SK-N-SH (cell line): ENCODE data around the gene HAUS6. TPM values are rescaled to one million over a fixed set of nuclear protein-coding genes. Genes with fewer than 3 reads are reported as not detected.

Source experiments
- CTCF ChIA-PET: fragments of 300-600, 350-600 bp; formaldehyde crosslinking; extraction: SDS; loops from one replicate; lab custom pipeline; 2021; lab: Yijun Ruan, JAX
- POLR2A ChIA-PET: fragments of 350-600 bp; sonication (Branson Sonifier 250); formaldehyde crosslinking; extraction: SDS; loops from one replicate; lab custom pipeline; 2020; ENCODE audit warnings: antibody characterized with exemption, inconsistent platforms; lab: Yijun Ruan, JAX
- DNase-seq: peaks from one replicate; pipeline ENCODE4 v3.0.0; 2012
- H2AFZ ChIP-seq: fragments of 200-600 bp; sonication (generic); 2 replicates; pipeline ENCODE4 v1.8.1; 2016; ENCODE audit warnings: antibody characterized with exemption, mild to moderate bottlenecking, low read depth
- H3F3A ChIP-seq: fragments of 200-600 bp; sonication (generic); replicated peaks from 2 replicates; pipeline ENCODE3; 2016; ENCODE audit warnings: antibody characterized with exemption, mild to moderate bottlenecking; ENCODE audit not compliant: insufficient read depth
- H3K27ac ChIP-seq, 2 experiments: fragments of 200-500 bp in 1 of 2; fragments of 200-600 bp in 1 of 2; sonication (Bioruptor generic) in 1 of 2; sonication (generic), shearing (Covaris generic) in 1 of 2; 2 replicates each; pipeline versions ENCODE4 v1.5.1 to v1.6.1; 2014 to 2016; ENCODE audit warnings: low read depth in 2 of 2, inconsistent platforms in 1 of 2, low read length in 1 of 2, mild to moderate bottlenecking in 1 of 2, mixed read lengths in 1 of 2
- H3K27me3 ChIP-seq: fragments of 200-600 bp; sonication (generic), shearing (Covaris generic); 2 replicates; pipeline ENCODE4 v1.6.1; 2016; ENCODE audit warnings: mixed run types; ENCODE audit not compliant: insufficient read depth
- H3K36me3 ChIP-seq, 2 experiments: fragments of 200-500 bp in 1 of 2; fragments of 200-600 bp in 1 of 2; sonication (Bioruptor generic) in 1 of 2; sonication (generic) in 1 of 2; replicated peaks in 1 of 2; 2 replicates each; pipeline versions ENCODE3 to v1.5.1; 2014 to 2016; ENCODE audit warnings: low read length in 1 of 2, mild to moderate bottlenecking in 1 of 2; ENCODE audit not compliant: insufficient read depth in 2 of 2, control insufficient read depth in 1 of 2
- H3K4me1 ChIP-seq, 2 experiments: fragments of 200-500 bp in 1 of 2; fragments of 200-600 bp in 1 of 2; sonication (Bioruptor generic) in 1 of 2; sonication (generic), shearing (Covaris generic) in 1 of 2; 2 replicates each; pipeline versions ENCODE4 v1.5.1 to v1.6.1; 2014 to 2016; ENCODE audit warnings: low read depth in 1 of 2, low read length in 1 of 2, mixed run types in 1 of 2; ENCODE audit not compliant: insufficient read depth in 2 of 2, control insufficient read depth in 1 of 2
- H3K4me2 ChIP-seq: fragments of 200-600 bp; sonication (generic), shearing (Covaris generic); 2 replicates; pipeline ENCODE4 v1.6.1; 2017; ENCODE audit warnings: mixed run types
- H3K4me3 ChIP-seq, 2 experiments: fragments of 200-500 bp in 1 of 2; fragments of 200-600 bp in 1 of 2; sonication (Bioruptor generic) in 1 of 2; sonication (generic), shearing (Covaris generic) in 1 of 2; 2 replicates each; pipeline versions ENCODE4 v1.5.1 to v1.8.1; 2014 to 2016; ENCODE audit warnings: low read depth in 2 of 2, inconsistent platforms in 1 of 2, low read length in 1 of 2, mild to moderate bottlenecking in 1 of 2, mixed read lengths in 1 of 2, moderate library complexity in 1 of 2
- H3K79me2 ChIP-seq: fragments of 200-600 bp; sonication (generic); 2 replicates; pipeline ENCODE4 v1.8.1; 2017; ENCODE audit warnings: mild to moderate bottlenecking; ENCODE audit not compliant: insufficient read depth
- H3K9ac ChIP-seq: fragments of 200-600 bp; sonication (generic); 2 replicates; pipeline ENCODE4 v1.6.1; 2017; ENCODE audit warnings: mixed run types
- H3K9me2 ChIP-seq: fragments of 200-600 bp; sonication (generic); 2 replicates; pipeline ENCODE4 v1.6.1; 2017; ENCODE audit warnings: mixed run types
- H3K9me3 ChIP-seq: fragments of 200-600 bp; sonication (generic); 2 replicates; pipeline ENCODE4 v1.6.1; 2017; ENCODE audit warnings: mixed run types, mild to moderate bottlenecking, moderate library complexity
- H4K20me1 ChIP-seq: fragments of 200-600 bp; sonication (generic); 2 replicates; pipeline ENCODE4 v1.6.1; 2017; ENCODE audit warnings: mild to moderate bottlenecking, mixed run types; ENCODE audit not compliant: insufficient read depth
- ELF1 ChIP-seq: IDR thresholded peaks from 2 replicates; pipeline ENCODE4 v1.4.0; 2012
- EP300 ChIP-seq, 2 experiments: IDR thresholded peaks; 2 replicates each; pipeline versions ENCODE4 v1.4.0 to v1.6.1; 2012; ENCODE audit warnings: borderline replicate concordance in 1 of 2, low read depth in 1 of 2, low read length in 1 of 2
- EZH2phosphoT487 ChIP-seq: fragments of 200-600 bp; sonication (generic); IDR thresholded peaks from 2 replicates; pipeline ENCODE4 v1.6.1; 2017; ENCODE audit warnings: low read depth, mixed run types, mild to moderate bottlenecking, antibody characterized with exemption, moderate library complexity, borderline replicate concordance
- FOSL2 ChIP-seq: IDR thresholded peaks from 2 replicates; pipeline ENCODE4 v1.4.0; 2012; ENCODE audit warnings: low read depth, mild to moderate bottlenecking, moderate library complexity, borderline replicate concordance
- GABPA ChIP-seq: IDR thresholded peaks from 2 replicates; pipeline ENCODE4 v1.4.0; 2012; ENCODE audit warnings: low read depth, mild to moderate bottlenecking
- GATA2 ChIP-seq: sonication (generic); formaldehyde crosslinking; IDR thresholded peaks from 2 replicates; pipeline ENCODE4 v1.5.0; 2020; ENCODE audit warnings: mild to moderate bottlenecking, missing genetic modification reagents
- MEF2A ChIP-seq: IDR thresholded peaks from 2 replicates; pipeline ENCODE4 v1.4.0; 2012; ENCODE audit warnings: low read depth, borderline replicate concordance
- MXI1 ChIP-seq: IDR thresholded peaks from 2 replicates; pipeline ENCODE4 v1.6.1; 2012; ENCODE audit warnings: mild to moderate bottlenecking, low read depth, low read length, improper control_type of control experiment
- POLR2AphosphoS5 ChIP-seq: IDR thresholded peaks from 2 replicates; pipeline ENCODE4 v1.6.1; 2012; ENCODE audit warnings: low read depth, low read length
- RFX5 ChIP-seq: IDR thresholded peaks from 2 replicates; pipeline ENCODE4 v1.6.1; 2012; ENCODE audit warnings: mild to moderate bottlenecking, improper control_type of control experiment, low read length
- SIN3A ChIP-seq: IDR thresholded peaks from 2 replicates; pipeline ENCODE4 v1.6.1; 2012; ENCODE audit warnings: low read depth, mild to moderate bottlenecking, low read length, moderate library complexity, borderline replicate concordance
- SMC3 ChIP-seq: IDR thresholded peaks from 2 replicates; pipeline ENCODE4 v1.6.1; 2012; ENCODE audit warnings: low read depth, low read length, improper control_type of control experiment
- TAF1 ChIP-seq: IDR thresholded peaks from 2 replicates; pipeline ENCODE4 v1.6.1; 2012; ENCODE audit warnings: low read depth, mild to moderate bottlenecking, low read length, moderate library complexity, borderline replicate concordance
- TCF12 ChIP-seq: IDR thresholded peaks from 2 replicates; pipeline ENCODE4 v1.4.0; 2012
- YY1 ChIP-seq: IDR thresholded peaks from 2 replicates; pipeline ENCODE4 v1.4.0; 2012; ENCODE audit warnings: low read depth, mild to moderate bottlenecking
- WGBS: methylation state at CpG from one replicate; pipeline ENCODE4 v1.1.6; 2017; ENCODE audit warnings: low lambda C conversion rate; 5-methylcytosine and 5-hydroxymethylcytosine counted together
- polyA plus RNA-seq, 3 experiments: library from polyadenylated mRNA; depleted of rRNA; stranded (reverse); fragments of >200 nt; gene quantifications; 2 replicates each; pipeline ENCODE4 v1.2.3, GENCODE V29; 2012
- TF ChIP-seq, protein P1 (sequence below): IDR thresholded peaks from 2 replicates; pipeline ENCODE4 v1.4.0; 2012; ENCODE audit warnings: low read depth
- TF ChIP-seq, protein P2 (sequence below): IDR thresholded peaks from 2 replicates; pipeline ENCODE4 v1.4.0; 2012; ENCODE audit warnings: low read depth, borderline replicate concordance
- TF ChIP-seq, protein P3 (sequence below): fragments of 150-350 bp; IDR thresholded peaks from 2 replicates; pipeline ENCODE4 v1.6.1; 2017; ENCODE audit warnings: antibody characterized with exemption, low read length, low read depth, borderline replicate concordance
- TF ChIP-seq, protein P4 (sequence below): IDR thresholded peaks from 2 replicates; pipeline ENCODE4 v1.4.0; 2012; ENCODE audit warnings: low read depth, borderline replicate concordance
- TF ChIP-seq, protein P5 (sequence below): fragments of 200-600 bp; sonication (generic); IDR thresholded peaks from 2 replicates; pipeline ENCODE4 v1.6.1; 2017; ENCODE audit warnings: antibody characterized with exemption, mild to moderate bottlenecking, moderate library complexity

HAUS6 gene
- polyA plus RNA-seq, 1 of the 3 experiments (the other 2 are of a cell fraction) = 4.7 TPM

DNA sequence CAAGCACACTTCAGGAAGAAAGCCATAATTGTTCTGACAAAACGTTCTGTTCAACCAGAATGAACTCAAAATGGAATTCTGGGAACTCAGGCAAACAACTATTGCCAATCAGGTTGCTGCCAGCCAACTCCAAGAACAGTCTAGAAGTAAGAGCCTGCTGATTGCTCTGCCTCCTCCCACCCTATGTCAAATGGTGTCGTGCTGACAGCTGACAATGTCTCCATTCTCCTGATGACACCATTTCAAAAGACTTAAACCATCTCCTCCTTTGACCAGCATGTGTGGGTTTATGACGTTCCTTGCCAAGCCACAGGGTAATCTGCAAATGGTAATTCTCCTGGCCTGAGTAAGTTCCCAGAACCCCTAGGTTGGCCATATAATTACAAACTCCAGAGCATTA, 46.5 kb upstream of the HAUS6 start:
- no peak overlapping the region for H2AFZ ChIP-seq
- peaks cover 6% of the 10 kb centered on the region for H3F3A ChIP-seq
- H3K9me2 ChIP-seq = no peaks in the 10 kb centered on the region
- H3K79me2 ChIP-seq = no peaks in the 10 kb centered on the region
- no peak for TF ChIP-seq EP300 (IDR thresholded peaks at IDR 0.05; ENCODE audit: borderline replicate concordance in 1 of 2, low read depth in 1 of 2, low read length in 1 of 2)
- no peak for TF ChIP-seq POLR2AphosphoS5
- no peak for TF ChIP-seq SIN3A
- TF ChIP-seq TAF1 = no peak
- no peak for TF ChIP-seq YY1
- no peak for TF ChIP-seq MEF2A
- TF ChIP-seq FOSL2 = no peak
- TF ChIP-seq, protein P1, sequence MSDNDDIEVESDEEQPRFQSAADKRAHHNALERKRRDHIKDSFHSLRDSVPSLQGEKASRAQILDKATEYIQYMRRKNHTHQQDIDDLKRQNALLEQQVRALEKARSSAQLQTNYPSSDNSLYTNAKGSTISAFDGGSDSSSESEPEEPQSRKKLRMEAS = no peak
- TF ChIP-seq TCF12 = no peak
- no peak for TF ChIP-seq MXI1
- no peak for TF ChIP-seq EZH2phosphoT487
- TF ChIP-seq RFX5 = no peak
- TF ChIP-seq ELF1 = no peak
- no peak for TF ChIP-seq GATA2 (CRISPR knock-in tag)
- TF ChIP-seq, protein P2, sequence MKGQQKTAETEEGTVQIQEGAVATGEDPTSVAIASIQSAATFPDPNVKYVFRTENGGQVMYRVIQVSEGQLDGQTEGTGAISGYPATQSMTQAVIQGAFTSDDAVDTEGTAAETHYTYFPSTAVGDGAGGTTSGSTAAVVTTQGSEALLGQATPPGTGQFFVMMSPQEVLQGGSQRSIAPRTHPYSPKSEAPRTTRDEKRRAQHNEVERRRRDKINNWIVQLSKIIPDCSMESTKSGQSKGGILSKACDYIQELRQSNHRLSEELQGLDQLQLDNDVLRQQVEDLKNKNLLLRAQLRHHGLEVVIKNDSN = no peak
- TF ChIP-seq, protein P3, sequence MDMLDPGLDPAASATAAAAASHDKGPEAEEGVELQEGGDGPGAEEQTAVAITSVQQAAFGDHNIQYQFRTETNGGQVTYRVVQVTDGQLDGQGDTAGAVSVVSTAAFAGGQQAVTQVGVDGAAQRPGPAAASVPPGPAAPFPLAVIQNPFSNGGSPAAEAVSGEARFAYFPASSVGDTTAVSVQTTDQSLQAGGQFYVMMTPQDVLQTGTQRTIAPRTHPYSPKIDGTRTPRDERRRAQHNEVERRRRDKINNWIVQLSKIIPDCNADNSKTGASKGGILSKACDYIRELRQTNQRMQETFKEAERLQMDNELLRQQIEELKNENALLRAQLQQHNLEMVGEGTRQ = no peak
- H3K4me1 ChIP-seq = 0 out of 4 replicates have a peak, but pooled peaks cover 0 to 3% of the 10 kb centered on the region in 2 experiments
- H3K27ac ChIP-seq = no peak overlapping the region
- ChIA-PET POLR2A (no interaction called here), CTCF (no interaction called here)
- H3K36me3 ChIP-seq = no peaks in the 10 kb centered on the region
- H3K27me3 ChIP-seq = no peaks in the 10 kb centered on the region
- WGBS = 57% methylated on average over 3 of the region's 3 CpGs
- H3K9ac ChIP-seq = no peak overlapping the region
- H4K20me1 ChIP-seq = no peaks in the 10 kb centered on the region
- DNase-seq = no peak
- H3K4me2 ChIP-seq = no peak overlapping the region
- no peak overlapping the region for H3K4me3 ChIP-seq
- no peaks in the 10 kb centered on the region for H3K9me3 ChIP-seq

DNA sequence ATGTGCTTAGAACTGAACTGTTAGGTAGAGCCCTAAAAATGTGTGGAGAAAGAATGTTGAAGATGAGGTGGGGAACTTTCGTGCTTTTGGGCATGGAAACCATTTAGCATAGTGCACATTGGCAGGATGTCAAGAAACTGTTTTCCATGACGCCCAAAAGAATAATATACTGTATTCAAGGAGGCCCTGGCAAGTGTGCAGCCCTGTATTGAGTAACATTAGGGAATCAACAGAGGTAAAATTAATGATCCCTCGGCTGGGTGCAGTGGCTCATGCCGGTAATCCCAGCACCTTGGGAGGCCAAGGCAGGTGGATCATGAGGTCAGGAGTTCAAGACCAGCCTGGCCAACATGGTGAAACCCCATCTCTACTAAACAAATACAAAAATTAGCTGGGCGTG, 45.5 kb upstream of the HAUS6 start:
- ChIA-PET POLR2A (no interaction called here), CTCF (interaction anchor here (0.7 kb wide), 1 partner anchor 62 kb away, joined by 3 read pairs; no protein-coding TSS in a partner anchor)
- no peaks in the 10 kb centered on the region for H3F3A ChIP-seq
- no peaks in the 10 kb centered on the region for H3K4me1 ChIP-seq
- H4K20me1 ChIP-seq = no peaks in the 10 kb centered on the region
- H3K79me2 ChIP-seq = no peaks in the 10 kb centered on the region
- no peak overlapping the region for H2AFZ ChIP-seq
- no peaks in the 10 kb centered on the region for H3K9me3 ChIP-seq
- no peak overlapping the region for H3K27ac ChIP-seq
- no peak overlapping the region for H3K9ac ChIP-seq
- H3K4me3 ChIP-seq = no peak overlapping the region
- no peaks in the 10 kb centered on the region for H3K36me3 ChIP-seq
- TF ChIP-seq MXI1 = no peak
- TF ChIP-seq SMC3 = no peak
- TF ChIP-seq, protein P2 = no peak
- no peak for TF ChIP-seq GABPA
- TF ChIP-seq, protein P4, sequence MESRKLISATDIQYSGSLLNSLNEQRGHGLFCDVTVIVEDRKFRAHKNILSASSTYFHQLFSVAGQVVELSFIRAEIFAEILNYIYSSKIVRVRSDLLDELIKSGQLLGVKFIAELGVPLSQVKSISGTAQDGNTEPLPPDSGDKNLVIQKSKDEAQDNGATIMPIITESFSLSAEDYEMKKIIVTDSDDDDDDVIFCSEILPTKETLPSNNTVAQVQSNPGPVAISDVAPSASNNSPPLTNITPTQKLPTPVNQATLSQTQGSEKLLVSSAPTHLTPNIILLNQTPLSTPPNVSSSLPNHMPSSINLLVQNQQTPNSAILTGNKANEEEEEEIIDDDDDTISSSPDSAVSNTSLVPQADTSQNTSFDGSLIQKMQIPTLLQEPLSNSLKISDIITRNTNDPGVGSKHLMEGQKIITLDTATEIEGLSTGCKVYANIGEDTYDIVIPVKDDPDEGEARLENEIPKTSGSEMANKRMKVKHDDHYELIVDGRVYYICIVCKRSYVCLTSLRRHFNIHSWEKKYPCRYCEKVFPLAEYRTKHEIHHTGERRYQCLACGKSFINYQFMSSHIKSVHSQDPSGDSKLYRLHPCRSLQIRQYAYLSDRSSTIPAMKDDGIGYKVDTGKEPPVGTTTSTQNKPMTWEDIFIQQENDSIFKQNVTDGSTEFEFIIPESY = no peak
- TF ChIP-seq, protein P5, sequence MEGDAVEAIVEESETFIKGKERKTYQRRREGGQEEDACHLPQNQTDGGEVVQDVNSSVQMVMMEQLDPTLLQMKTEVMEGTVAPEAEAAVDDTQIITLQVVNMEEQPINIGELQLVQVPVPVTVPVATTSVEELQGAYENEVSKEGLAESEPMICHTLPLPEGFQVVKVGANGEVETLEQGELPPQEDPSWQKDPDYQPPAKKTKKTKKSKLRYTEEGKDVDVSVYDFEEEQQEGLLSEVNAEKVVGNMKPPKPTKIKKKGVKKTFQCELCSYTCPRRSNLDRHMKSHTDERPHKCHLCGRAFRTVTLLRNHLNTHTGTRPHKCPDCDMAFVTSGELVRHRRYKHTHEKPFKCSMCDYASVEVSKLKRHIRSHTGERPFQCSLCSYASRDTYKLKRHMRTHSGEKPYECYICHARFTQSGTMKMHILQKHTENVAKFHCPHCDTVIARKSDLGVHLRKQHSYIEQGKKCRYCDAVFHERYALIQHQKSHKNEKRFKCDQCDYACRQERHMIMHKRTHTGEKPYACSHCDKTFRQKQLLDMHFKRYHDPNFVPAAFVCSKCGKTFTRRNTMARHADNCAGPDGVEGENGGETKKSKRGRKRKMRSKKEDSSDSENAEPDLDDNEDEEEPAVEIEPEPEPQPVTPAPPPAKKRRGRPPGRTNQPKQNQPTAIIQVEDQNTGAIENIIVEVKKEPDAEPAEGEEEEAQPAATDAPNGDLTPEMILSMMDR = no peak
- no peak for DNase-seq
- H3K4me2 ChIP-seq = no peak overlapping the region
- no peaks in the 10 kb centered on the region for H3K27me3 ChIP-seq
- H3K9me2 ChIP-seq = no peaks in the 10 kb centered on the region
- 79% methylated on average over 4 of the region's 5 CpGs for WGBS
